HCT116 (cell line): Measurements from ENCODE around the gene KRCC1. TPM values are rescaled to one million over a fixed set of nuclear protein-coding genes. Genes with fewer than 3 reads are reported as not detected.

Experiments used
- ATAC-seq: fragments of 200-7000 bp; cut with Tn5 transposase; 2 replicates; pipeline ENCODE4 v1.9.1; 2020; ENCODE audit warnings: mild to moderate bottlenecking, moderate library complexity
- BruUV-seq: library from RNA; stranded (reverse); fragments of 400-500 nt; replicated peaks from 2 replicates; lab custom pipeline; 2021; lab: Mats Ljungman, UMichigan
- CTCF ChIA-PET: fragments of 300-600 bp; sonication (Branson Sonifier 250); formaldehyde crosslinking; loops from one replicate; lab custom pipeline; 2021; ENCODE audit warnings: antibody characterized with exemption; lab: Charles Lee
- POLR2A ChIA-PET: fragments of 300-600, 350-600 bp; sonication (Branson Sonifier 250); formaldehyde crosslinking; loops from one replicate; lab custom pipeline; 2021; ENCODE audit warnings: antibody characterized with exemption; lab: Charles Lee
- RAD21 ChIA-PET, 2 experiments: fragments of 300-600 bp; sonication (Branson Sonifier 250); formaldehyde crosslinking; loops; one replicate each; lab custom pipeline; 2023; ENCODE audit warnings: low total read pairs in 2 of 2; ENCODE audit not compliant: uncharacterized antibody in 2 of 2, unreplicated experiment in 2 of 2, low non-redundant PET in 1 of 2; lab: Charles Lee
- DNase-seq: peaks from one replicate; pipeline ENCODE4 v3.0.0-alpha.2; 2010; ENCODE audit warnings: low read depth, low spot score
- H2AFZ ChIP-seq: fragments of 200-600 bp; shearing (Covaris generic), sonication (generic); 2 replicates; pipeline ENCODE4 v1.6.1; 2017; ENCODE audit warnings: low read depth, mixed run types, mixed read lengths, antibody characterized with exemption, low read length; ENCODE audit not compliant: poor library complexity, severe bottlenecking
- H3K27ac ChIP-seq: 2 replicates; pipeline ENCODE4 v1.5.1; 2012; ENCODE audit warnings: low read depth, low read length
- H3K27me3 ChIP-seq: fragments of 200-600 bp; sonication (generic); 2 replicates; pipeline ENCODE4 v1.6.1; 2016; ENCODE audit warnings: mixed run types, low read length, mixed read lengths; ENCODE audit not compliant: insufficient read depth
- H3K36me3 ChIP-seq, 2 experiments: fragments of 200-500 bp in 1 of 2; fragments of 200-600 bp in 1 of 2; sonication (Bioruptor generic) in 1 of 2; sonication (generic) in 1 of 2; 2 replicates each; pipeline versions ENCODE4 v1.5.1 to v1.6.1; 2014 to 2016; ENCODE audit warnings: low read length in 2 of 2, inconsistent platforms in 1 of 2, mixed read lengths in 1 of 2, mixed run types in 1 of 2; ENCODE audit not compliant: insufficient read depth in 2 of 2, control insufficient read depth in 1 of 2
- H3K4me1 ChIP-seq, 2 experiments: fragments of 200-600 bp in 1 of 2; sonication (generic) in 1 of 2; 2 replicates each; pipeline versions ENCODE4 v1.5.1 to v1.6.1; 2012 to 2017; ENCODE audit warnings: low read length in 2 of 2, inconsistent platforms in 1 of 2, mild to moderate bottlenecking in 1 of 2, mixed read lengths in 1 of 2, mixed run types in 1 of 2, moderate library complexity in 1 of 2; ENCODE audit not compliant: insufficient read depth in 2 of 2, control insufficient read depth in 1 of 2
- H3K4me2 ChIP-seq: fragments of 200-600 bp; sonication (generic); 2 replicates; pipeline ENCODE4 v1.6.1; 2017; ENCODE audit warnings: mixed run types, low read length, mixed read lengths
- H3K4me3 ChIP-seq, 2 experiments: fragments of 200-600 bp in 1 of 2; sonication (generic) in 1 of 2; replicated peaks in 1 of 2; 2 replicates each; pipeline ENCODE4 v1.5.1; 2011 to 2016; ENCODE audit warnings: low read length in 2 of 2, control low read depth in 1 of 2, low read depth in 1 of 2, mild to moderate bottlenecking in 1 of 2, mixed read lengths in 1 of 2, mixed run types in 1 of 2
- H3K79me2 ChIP-seq: fragments of 200-600 bp; sonication (generic); 2 replicates; pipeline ENCODE4 v1.6.1; 2017; ENCODE audit warnings: mild to moderate bottlenecking, mixed run types, low read length, moderate library complexity, mixed read lengths; ENCODE audit not compliant: insufficient read depth
- H3K9ac ChIP-seq: fragments of 200-600 bp; sonication (generic); 2 replicates; pipeline ENCODE4 v1.6.1; 2016; ENCODE audit warnings: low read length, mixed read lengths
- H3K9me2 ChIP-seq: fragments of 200-600 bp; sonication (generic), shearing (Covaris generic); 2 replicates; pipeline ENCODE4 v1.6.1; 2017; ENCODE audit warnings: mixed run types, mild to moderate bottlenecking, moderate library complexity; ENCODE audit not compliant: insufficient read depth
- H3K9me3 ChIP-seq, 2 experiments: fragments of 200-500 bp in 1 of 2; fragments of 200-600 bp in 1 of 2; sonication (Bioruptor generic) in 1 of 2; sonication (generic) in 1 of 2; 2 replicates each; pipeline ENCODE4 v1.6.1; 2014 to 2017; ENCODE audit warnings: low read length in 2 of 2, mixed read lengths in 2 of 2, inconsistent platforms in 1 of 2, low read depth in 1 of 2, mild to moderate bottlenecking in 1 of 2, mixed run types in 1 of 2, moderate library complexity in 1 of 2; ENCODE audit not compliant: control insufficient read depth in 1 of 2, insufficient read depth in 1 of 2
- H4K20me1 ChIP-seq: fragments of 200-600 bp; sonication (generic), shearing (Covaris generic); 2 replicates; pipeline ENCODE4 v1.6.1; 2017; ENCODE audit warnings: mixed run types, mild to moderate bottlenecking, moderate library complexity; ENCODE audit not compliant: insufficient read depth
- CBX3 ChIP-seq: IDR thresholded peaks from 2 replicates; pipeline ENCODE4 v1.6.1; 2012; ENCODE audit warnings: low read depth
- EGR1 ChIP-seq: IDR thresholded peaks from 2 replicates; pipeline ENCODE4 v1.6.1; 2012; ENCODE audit warnings: low read depth
- RAD21 ChIP-seq: IDR thresholded peaks from 2 replicates; pipeline ENCODE4 v1.6.1; 2012; ENCODE audit warnings: low read depth, mild to moderate bottlenecking
- TCF7L2 ChIP-seq: IDR thresholded peaks from 2 replicates; pipeline ENCODE4 v1.7.0; 2011; ENCODE audit warnings: borderline replicate concordance, inconsistent platforms; ENCODE audit not compliant: insufficient read depth, insufficient read length; ENCODE audit errors: extremely low read depth
- intact Hi-C: fragments of 100-400 bp; cut with micrococcal nuclease; formaldehyde crosslinking; loops from 2 replicates; pipeline ENCODE4 v1.10.0; 2022
- total RNA-seq: library from RNA; stranded (reverse); gene quantifications from one replicate; pipeline ENCODE4 v1.2.1, GENCODE V29; 2021; ENCODE audit not compliant: unreplicated experiment
- TF ChIP-seq, protein P1 (sequence below), 3 experiments: fragments of 200-600 bp in 1 of 3; sonication (generic) in 1 of 3; IDR thresholded peaks in 2 of 3; conservative IDR thresholded peaks in 1 of 3; 2 replicates each; pipeline ENCODE4 v1.5.1; 2012 to 2017; ENCODE audit warnings: low read depth in 2 of 3, low read length in 2 of 3, antibody characterized with exemption in 1 of 3, borderline replicate concordance in 1 of 3, control low read depth in 1 of 3, mild to moderate bottlenecking in 1 of 3, mixed read lengths in 1 of 3, mixed run types in 1 of 3, moderate library complexity in 1 of 3; ENCODE audit not compliant: insufficient read depth in 1 of 3

Gene KRCC1
- total RNA-seq, 1 experiment from 2014 or later = 5.8 TPM

DNA sequence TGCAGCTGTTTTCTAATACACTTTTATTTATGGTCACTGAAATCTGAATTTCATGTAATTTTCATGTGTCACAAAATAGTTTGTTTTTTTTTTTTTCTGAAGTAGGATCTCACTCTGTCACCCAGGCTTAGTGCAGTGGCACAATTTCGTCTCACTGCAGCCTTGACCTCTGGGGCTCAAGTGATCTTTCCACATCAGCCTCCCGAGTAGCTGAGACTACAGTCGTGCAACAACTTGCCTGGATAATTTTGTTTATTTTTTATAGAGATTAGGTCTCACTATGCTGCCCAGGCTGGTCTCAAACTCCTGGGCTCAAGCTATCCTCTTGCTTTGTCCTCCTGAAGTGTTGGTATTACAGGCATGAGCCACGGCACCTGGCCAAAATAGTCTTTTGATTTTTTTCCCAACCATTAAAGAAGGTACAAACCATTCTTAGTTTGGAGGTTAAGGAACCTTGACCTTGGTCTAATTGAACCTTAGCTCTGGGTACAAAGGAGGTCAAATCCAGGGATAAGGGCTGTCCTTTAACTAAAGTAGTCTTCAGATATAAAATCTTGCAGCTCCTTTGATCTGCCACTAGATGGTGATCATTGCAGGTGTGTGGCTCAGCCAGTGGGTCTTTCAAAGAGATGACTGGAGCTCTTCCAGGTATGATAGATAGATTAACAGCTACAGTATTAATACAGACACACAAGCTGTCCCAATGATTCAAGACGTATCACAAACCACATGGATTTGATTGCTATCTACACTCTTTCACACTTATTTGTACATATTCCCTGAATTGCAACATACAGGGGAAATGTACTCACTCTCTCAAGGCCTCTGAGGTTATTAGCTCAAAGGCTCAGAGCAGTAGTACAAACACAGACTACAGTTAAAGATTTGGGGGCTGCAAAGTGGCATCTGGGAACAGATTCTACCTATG lies 4.7 kb upstream of the KRCC1 start:
- Histone ChIP-seq H3K4me2 (no peak overlapping the region), H2AFZ (no peak overlapping the region), H4K20me1 (no peaks in the 10 kb centered on the region), H3K9me3 (no peaks in the 10 kb centered on the region), H3K9me2 (no peaks in the 10 kb centered on the region), H3K4me1 (peaks cover 3 to 11% of the 10 kb centered on the region in 2 experiments; a peak in 3 of 4 replicates), H3K27ac (no peak overlapping the region), H3K79me2 (peaks cover 2% of the 10 kb centered on the region; the same call in 1 of the 2 replicates)
- BruUV-seq = no TSS peak
- POLR2A ChIA-PET = interaction anchor here (0.5 to 1.9 kb wide), 3 partner anchors 11 to 404 kb away, joined by 3 to 8 read pairs (median 4); partner anchors contain the start of gene RNU2-63P
- TF ChIP-seq, protein P1, sequence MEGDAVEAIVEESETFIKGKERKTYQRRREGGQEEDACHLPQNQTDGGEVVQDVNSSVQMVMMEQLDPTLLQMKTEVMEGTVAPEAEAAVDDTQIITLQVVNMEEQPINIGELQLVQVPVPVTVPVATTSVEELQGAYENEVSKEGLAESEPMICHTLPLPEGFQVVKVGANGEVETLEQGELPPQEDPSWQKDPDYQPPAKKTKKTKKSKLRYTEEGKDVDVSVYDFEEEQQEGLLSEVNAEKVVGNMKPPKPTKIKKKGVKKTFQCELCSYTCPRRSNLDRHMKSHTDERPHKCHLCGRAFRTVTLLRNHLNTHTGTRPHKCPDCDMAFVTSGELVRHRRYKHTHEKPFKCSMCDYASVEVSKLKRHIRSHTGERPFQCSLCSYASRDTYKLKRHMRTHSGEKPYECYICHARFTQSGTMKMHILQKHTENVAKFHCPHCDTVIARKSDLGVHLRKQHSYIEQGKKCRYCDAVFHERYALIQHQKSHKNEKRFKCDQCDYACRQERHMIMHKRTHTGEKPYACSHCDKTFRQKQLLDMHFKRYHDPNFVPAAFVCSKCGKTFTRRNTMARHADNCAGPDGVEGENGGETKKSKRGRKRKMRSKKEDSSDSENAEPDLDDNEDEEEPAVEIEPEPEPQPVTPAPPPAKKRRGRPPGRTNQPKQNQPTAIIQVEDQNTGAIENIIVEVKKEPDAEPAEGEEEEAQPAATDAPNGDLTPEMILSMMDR (IDR thresholded peaks at IDR 0.05 in 2 of 3, conservative IDR thresholded peaks at IDR 0.05 in 1 of 3; ENCODE audit: borderline replicate concordance in 1 of 3, insufficient read depth in 1 of 3, low read depth in 2 of 3, low read length in 2 of 3) = peak; percentile 79 to 87 (median 84)
- TF ChIP-seq TCF7L2 = no peak
- peak; percentile 90 for TF ChIP-seq RAD21
- TF ChIP-seq CBX3 = no peak
- no peak for TF ChIP-seq EGR1
- TF ChIP-seq, all 23 proteins: peak for 2
- ATAC-seq (peak; percentile 56), DNase-seq (peak; percentile 32)
- RAD21 ChIA-PET = interaction anchor here (1.1 to 1.6 kb wide), 3 partner anchors 99 to 126 kb away, joined by 3 to 15 read pairs (median 13); no protein-coding TSS in a partner anchor
- Histone ChIP-seq H3K9ac (no peak overlapping the region), H3K27me3 (no peaks in the 10 kb centered on the region), H3K36me3 (no peaks in the 10 kb centered on the region), H3K4me3 (no peak overlapping the region)
- CTCF ChIA-PET = interaction anchor here (0.6 to 3.9 kb wide), 31 partner anchors 9 to 532 kb away, joined by 3 to 113 read pairs (median 4); partner anchors contain the start of gene RNU2-63P
- intact Hi-C loops = loop anchor here (1.0 to 10.0 kb wide), 3 partner anchors 100 to 395 kb away; partner anchors contain the start of gene FOXI3
